Measurements from ENCODE around the gene PELO. TPM values are rescaled to one million over a fixed set of nuclear protein-coding genes. Genes with fewer than 3 reads are reported as not detected.
"Not testable (repeated sequence)": the region's sequence is repeated elsewhere in the genome, so short reads cannot be mapped to it uniquely, and the experiment has no call there.

The PELO gene
- total RNA-seq, 3 donors from 2014 or later: 14.9 to 59.4 (median 17.9) TPM

- TF ChIP-seq CTCF (IDR thresholded peaks at IDR 0.05): no peak
- DNase-seq (peak in 1 of 3 donors; percentile 11), ATAC-seq (peak; percentile 71)
- Histone ChIP-seq H3K36me3 (ENCODE audit: low read depth) (no peaks in the 10 kb centered on the region), H3K4me1 (ENCODE audit: low read depth) (no peaks in the 10 kb centered on the region), H3K9me3 (no peaks in the 10 kb centered on the region), H3K4me3 (no peak overlapping the region)
- intact Hi-C loops (cut with DNase I, micrococcal nuclease): no loop called here
These were observed 43.7 kb upstream of the PELO start for GRCh38 chr5:52743970-52744369.

- H3K4me3 ChIP-seq; intact Hi-C loops (cut with DNase I, micrococcal nuclease); ATAC-seq; H3K36me3 ChIP-seq (ENCODE audit: low read depth); H3K4me1 ChIP-seq (ENCODE audit: low read depth); DNase-seq; H3K9me3 ChIP-seq: not testable (repeated sequence)
These were observed 42.8 kb upstream of the PELO start for GRCh38 chr5:52744867-52745458.

- intact Hi-C loops (cut with DNase I, micrococcal nuclease): no loop called here
These were observed 41.2 kb upstream of the PELO start for GRCh38 chr5:52746539-52746938.

GRCh38 chr5:52748590-52748989 is 39.1 kb upstream of the PELO start:
- H3K4me3 ChIP-seq: no peak overlapping the region
- ATAC-seq (no peak), DNase-seq (no peak)
- TF ChIP-seq CTCF (IDR thresholded peaks at IDR 0.05): no peak
- H3K4me1 ChIP-seq (ENCODE audit: low read depth): no peaks in the 10 kb centered on the region
- H3K9me3 ChIP-seq: no peaks in the 10 kb centered on the region
- intact Hi-C loops (cut with DNase I, micrococcal nuclease): no loop called here
- H3K36me3 ChIP-seq (ENCODE audit: low read depth): no peaks in the 10 kb centered on the region

More at GRCh38 chr5:52746539-52746938, 41.2 kb upstream of the PELO start:
- DNase-seq: no peak
- no peaks in the 10 kb centered on the region for H3K4me1 ChIP-seq (ENCODE audit: low read depth)
- H3K9me3 ChIP-seq: no peaks in the 10 kb centered on the region
- no peaks in the 10 kb centered on the region for H3K36me3 ChIP-seq (ENCODE audit: low read depth)
- no peak for ATAC-seq
- no peak overlapping the region for H3K4me3 ChIP-seq
- TF ChIP-seq CTCF (IDR thresholded peaks at IDR 0.05): no peak

- Histone ChIP-seq H3K4me1 (ENCODE audit: low read depth) (no peaks in the 10 kb centered on the region), H3K36me3 (ENCODE audit: low read depth) (no peaks in the 10 kb centered on the region), H3K9me3 (no peaks in the 10 kb centered on the region), H3K4me3 (no peak overlapping the region)
- no peak for TF ChIP-seq CTCF (IDR thresholded peaks at IDR 0.05)
- no peak for DNase-seq
- intact Hi-C loops (cut with DNase I, micrococcal nuclease): no loop called here
- ATAC-seq: no peak
These were observed 38.0 kb upstream of the PELO start for GRCh38 chr5:52749666-52750065.

- ATAC-seq (no peak), DNase-seq (no peak)
- no peak for TF ChIP-seq CTCF (IDR thresholded peaks at IDR 0.05)
- Histone ChIP-seq H3K36me3 (ENCODE audit: low read depth) (no peaks in the 10 kb centered on the region), H3K4me3 (no peak overlapping the region), H3K4me1 (ENCODE audit: low read depth) (no peaks in the 10 kb centered on the region), H3K9me3 (no peaks in the 10 kb centered on the region)
- intact Hi-C loops (cut with DNase I, micrococcal nuclease): no loop called here
These were observed 36.6 kb upstream of the PELO start for GRCh38 chr5:52751137-52751536.
